ENCODE data around the gene SLC37A1.

The SLC37A1 gene

GRCh38 chr21:42607525-42608102, 94.0 kb downstream of the SLC37A1 start:
- Histone ChIP-seq H3K4me1 (ENCODE audit: control insufficient read depth, insufficient read depth, low read length) (no peaks in the 10 kb centered on the region), H3K4me3 (ENCODE audit: low read depth, low read length) (no peak overlapping the region), H3K36me3 (ENCODE audit: control insufficient read depth in 2 of 2, insufficient read depth in 1 of 2, low read length in 2 of 2) (no peaks in the 10 kb centered on the region), H3K27ac (ENCODE audit: extremely low read depth, low read depth, low read length) (no peak overlapping the region), H3K9me3 (ENCODE audit: control insufficient read depth, insufficient read depth, low read depth, low read length) (no peaks in the 10 kb centered on the region)
- no peak for TF ChIP-seq ZNF16 (tag by site-specific recombination; IDR thresholded peaks at IDR 0.05; ENCODE audit: low read depth)
- TF ChIP-seq ZNF561 (tag by site-specific recombination; IDR thresholded peaks at IDR 0.05; ENCODE audit: borderline replicate concordance) = no peak
- TF ChIP-seq, protein P1, sequence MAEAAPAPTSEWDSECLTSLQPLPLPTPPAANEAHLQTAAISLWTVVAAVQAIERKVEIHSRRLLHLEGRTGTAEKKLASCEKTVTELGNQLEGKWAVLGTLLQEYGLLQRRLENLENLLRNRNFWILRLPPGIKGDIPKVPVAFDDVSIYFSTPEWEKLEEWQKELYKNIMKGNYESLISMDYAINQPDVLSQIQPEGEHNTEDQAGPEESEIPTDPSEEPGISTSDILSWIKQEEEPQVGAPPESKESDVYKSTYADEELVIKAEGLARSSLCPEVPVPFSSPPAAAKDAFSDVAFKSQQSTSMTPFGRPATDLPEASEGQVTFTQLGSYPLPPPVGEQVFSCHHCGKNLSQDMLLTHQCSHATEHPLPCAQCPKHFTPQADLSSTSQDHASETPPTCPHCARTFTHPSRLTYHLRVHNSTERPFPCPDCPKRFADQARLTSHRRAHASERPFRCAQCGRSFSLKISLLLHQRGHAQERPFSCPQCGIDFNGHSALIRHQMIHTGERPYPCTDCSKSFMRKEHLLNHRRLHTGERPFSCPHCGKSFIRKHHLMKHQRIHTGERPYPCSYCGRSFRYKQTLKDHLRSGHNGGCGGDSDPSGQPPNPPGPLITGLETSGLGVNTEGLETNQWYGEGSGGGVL (tag by site-specific recombination; IDR thresholded peaks at IDR 0.05) = no peak
- no peak for TF ChIP-seq ZNF394 (tag by site-specific recombination; IDR thresholded peaks at IDR 0.05; ENCODE audit: borderline replicate concordance)
- no peak for TF ChIP-seq PBX3 (CRISPR knock-in tag; IDR thresholded peaks at IDR 0.05)
- TF ChIP-seq ZSCAN30 (tag by site-specific recombination; IDR thresholded peaks at IDR 0.05) = no peak
- no peak for TF ChIP-seq MEIS1 (CRISPR knock-in tag; IDR thresholded peaks at IDR 0.05; ENCODE audit: borderline replicate concordance)
- TF ChIP-seq ZNF776 (tag by site-specific recombination; IDR thresholded peaks at IDR 0.05; ENCODE audit: borderline replicate concordance) = no peak
- TF ChIP-seq ZNF837 (tag by site-specific recombination; IDR thresholded peaks at IDR 0.05) = no peak
- TF ChIP-seq MYNN (tag by site-specific recombination; IDR thresholded peaks at IDR 0.05; ENCODE audit: borderline replicate concordance) = no peak
- ChIA-PET CTCF (interaction anchor here (0.5 to 1.0 kb wide), 4 partner anchors 15 to 285 kb away, joined by 3 to 4 read pairs (median 3); no protein-coding TSS in a partner anchor), POLR2A (interaction anchor here (0.6 kb wide), 1 partner anchor 224 kb away, joined by 4 read pairs; no protein-coding TSS in a partner anchor)

GRCh38 chr21:42608446-42608845, 94.8 kb downstream of the SLC37A1 start:
- CTCF ChIA-PET = interaction anchor here (0.6 to 1.0 kb wide), 2 partner anchors 16 to 682 kb away, joined by 4 to 10 read pairs; no protein-coding TSS in a partner anchor
- no peak overlapping the region for H3K4me3 ChIP-seq (ENCODE audit: low read depth, low read length)
- H3K4me1 ChIP-seq (ENCODE audit: control insufficient read depth, insufficient read depth, low read length) = no peaks in the 10 kb centered on the region
- H3K9me3 ChIP-seq (ENCODE audit: control insufficient read depth, insufficient read depth, low read depth, low read length) = no peaks in the 10 kb centered on the region
- H3K27ac ChIP-seq (ENCODE audit: extremely low read depth, low read depth, low read length) = no peak overlapping the region
- POLR2A ChIA-PET = no interaction called here
- no peaks in the 10 kb centered on the region for H3K36me3 ChIP-seq (ENCODE audit: control insufficient read depth in 2 of 2, insufficient read depth in 1 of 2, low read length in 2 of 2)
- TF ChIP-seq ZNF2 (tag by site-specific recombination; IDR thresholded peaks at IDR 0.05) (no peak), ZNF548 (tag by site-specific recombination; IDR thresholded peaks at IDR 0.05) (no peak), ZNF501 (tag by site-specific recombination; IDR thresholded peaks at IDR 0.05) (no peak), ZNF561 (tag by site-specific recombination; IDR thresholded peaks at IDR 0.05; ENCODE audit: borderline replicate concordance) (no peak), ZBTB8A (tag by site-specific recombination; IDR thresholded peaks at IDR 0.05) (no peak), RBAK (tag by site-specific recombination; IDR thresholded peaks at IDR 0.05) (no peak), KLF8 (tag by site-specific recombination; IDR thresholded peaks at IDR 0.05) (no peak), ZNF362 (tag by site-specific recombination; IDR thresholded peaks at IDR 0.05) (no peak), ZNF843 (tag by site-specific recombination; IDR thresholded peaks at IDR 0.05) (no peak), IKZF3 (tag by site-specific recombination; IDR thresholded peaks at IDR 0.05) (no peak), ZNF335 (tag by site-specific recombination; conservative IDR thresholded peaks at IDR 0.05) (no peak), ZNF248 (tag by site-specific recombination; IDR thresholded peaks at IDR 0.05) (no peak), REPIN1 (tag by site-specific recombination; IDR thresholded peaks at IDR 0.05; ENCODE audit: low read depth) (no peak)
- TF ChIP-seq, protein P2, sequence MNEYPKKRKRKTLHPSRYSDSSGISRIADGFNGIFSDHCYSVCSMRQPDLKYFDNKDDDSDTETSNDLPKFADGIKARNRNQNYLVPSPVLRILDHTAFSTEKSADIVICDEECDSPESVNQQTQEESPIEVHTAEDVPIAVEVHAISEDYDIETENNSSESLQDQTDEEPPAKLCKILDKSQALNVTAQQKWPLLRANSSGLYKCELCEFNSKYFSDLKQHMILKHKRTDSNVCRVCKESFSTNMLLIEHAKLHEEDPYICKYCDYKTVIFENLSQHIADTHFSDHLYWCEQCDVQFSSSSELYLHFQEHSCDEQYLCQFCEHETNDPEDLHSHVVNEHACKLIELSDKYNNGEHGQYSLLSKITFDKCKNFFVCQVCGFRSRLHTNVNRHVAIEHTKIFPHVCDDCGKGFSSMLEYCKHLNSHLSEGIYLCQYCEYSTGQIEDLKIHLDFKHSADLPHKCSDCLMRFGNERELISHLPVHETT (tag by site-specific recombination; IDR thresholded peaks at IDR 0.05) = no peak
- TF ChIP-seq, protein P3, sequence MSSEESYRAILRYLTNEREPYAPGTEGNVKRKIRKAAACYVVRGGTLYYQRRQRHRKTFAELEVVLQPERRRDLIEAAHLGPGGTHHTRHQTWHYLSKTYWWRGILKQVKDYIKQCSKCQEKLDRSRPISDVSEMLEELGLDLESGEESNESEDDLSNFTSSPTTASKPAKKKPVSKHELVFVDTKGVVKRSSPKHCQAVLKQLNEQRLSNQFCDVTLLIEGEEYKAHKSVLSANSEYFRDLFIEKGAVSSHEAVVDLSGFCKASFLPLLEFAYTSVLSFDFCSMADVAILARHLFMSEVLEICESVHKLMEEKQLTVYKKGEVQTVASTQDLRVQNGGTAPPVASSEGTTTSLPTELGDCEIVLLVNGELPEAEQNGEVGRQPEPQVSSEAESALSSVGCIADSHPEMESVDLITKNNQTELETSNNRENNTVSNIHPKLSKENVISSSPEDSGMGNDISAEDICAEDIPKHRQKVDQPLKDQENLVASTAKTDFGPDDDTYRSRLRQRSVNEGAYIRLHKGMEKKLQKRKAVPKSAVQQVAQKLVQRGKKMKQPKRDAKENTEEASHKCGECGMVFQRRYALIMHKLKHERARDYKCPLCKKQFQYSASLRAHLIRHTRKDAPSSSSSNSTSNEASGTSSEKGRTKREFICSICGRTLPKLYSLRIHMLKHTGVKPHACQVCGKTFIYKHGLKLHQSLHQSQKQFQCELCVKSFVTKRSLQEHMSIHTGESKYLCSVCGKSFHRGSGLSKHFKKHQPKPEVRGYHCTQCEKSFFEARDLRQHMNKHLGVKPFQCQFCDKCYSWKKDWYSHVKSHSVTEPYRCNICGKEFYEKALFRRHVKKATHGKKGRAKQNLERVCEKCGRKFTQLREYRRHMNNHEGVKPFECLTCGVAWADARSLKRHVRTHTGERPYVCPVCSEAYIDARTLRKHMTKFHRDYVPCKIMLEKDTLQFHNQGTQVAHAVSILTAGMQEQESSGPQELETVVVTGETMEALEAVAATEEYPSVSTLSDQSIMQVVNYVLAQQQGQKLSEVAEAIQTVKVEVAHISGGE (tag by site-specific recombination; conservative IDR thresholded peaks at IDR 0.05; ENCODE audit: low read depth) = no peak
- TF ChIP-seq, protein P4, sequence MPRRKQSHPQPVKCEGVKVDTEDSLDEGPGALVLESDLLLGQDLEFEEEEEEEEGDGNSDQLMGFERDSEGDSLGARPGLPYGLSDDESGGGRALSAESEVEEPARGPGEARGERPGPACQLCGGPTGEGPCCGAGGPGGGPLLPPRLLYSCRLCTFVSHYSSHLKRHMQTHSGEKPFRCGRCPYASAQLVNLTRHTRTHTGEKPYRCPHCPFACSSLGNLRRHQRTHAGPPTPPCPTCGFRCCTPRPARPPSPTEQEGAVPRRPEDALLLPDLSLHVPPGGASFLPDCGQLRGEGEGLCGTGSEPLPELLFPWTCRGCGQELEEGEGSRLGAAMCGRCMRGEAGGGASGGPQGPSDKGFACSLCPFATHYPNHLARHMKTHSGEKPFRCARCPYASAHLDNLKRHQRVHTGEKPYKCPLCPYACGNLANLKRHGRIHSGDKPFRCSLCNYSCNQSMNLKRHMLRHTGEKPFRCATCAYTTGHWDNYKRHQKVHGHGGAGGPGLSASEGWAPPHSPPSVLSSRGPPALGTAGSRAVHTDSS (tag by site-specific recombination; IDR thresholded peaks at IDR 0.05) = no peak
